ENCODE results near the gene ABCC1.
"Not testable (repeated sequence)": the region's sequence is repeated elsewhere in the genome, so short reads cannot be mapped to it uniquely, and the experiment has no call there.

ABCC1 gene

GRCh38 chr16:15947983-15948509, 1.4 kb upstream of the ABCC1 start:
- no peak for DNase-seq

- DNase-seq, result no peak
These were observed 745 bp upstream of the ABCC1 start for GRCh38 chr16:15948532-15949209.

- peak; percentile 31 for DNase-seq
These were observed 892 bp downstream of the ABCC1 start for GRCh38 chr16:15950161-15950854.

GRCh38 chr16:15950869-15951268, 1.5 kb downstream of the ABCC1 start:
- DNase-seq, result no peak

- DNase-seq, result no peak
These were observed 2.4 kb downstream of the ABCC1 start for GRCh38 chr16:15951852-15952251.

GRCh38 chr16:15952265-15952711, 2.9 kb downstream of the ABCC1 start:
- no peak for DNase-seq

GRCh38 chr16:15953477-15953876, 4.1 kb downstream of the ABCC1 start:
- DNase-seq, result no peak

GRCh38 chr16:15953929-15954813, 4.8 kb downstream of the ABCC1 start:
- no peak for DNase-seq

- no peak for DNase-seq
These were observed 5.4 kb downstream of the ABCC1 start for GRCh38 chr16:15954814-15955151.

- DNase-seq, result no peak
These were observed 6.0 kb downstream of the ABCC1 start for GRCh38 chr16:15955425-15955824.

GRCh38 chr16:15956106-15956505, 6.7 kb downstream of the ABCC1 start:
- DNase-seq, result not testable (repeated sequence)

- DNase-seq, result no peak
These were observed 9.4 kb downstream of the ABCC1 start for GRCh38 chr16:15958703-15959348.

- DNase-seq, result no peak
These were observed 10.9 kb downstream of the ABCC1 start for GRCh38 chr16:15960124-15960971.

GRCh38 chr16:15961060-15961511, 11.7 kb downstream of the ABCC1 start:
- no peak for DNase-seq

- no peak for DNase-seq
These were observed 12.2 kb downstream of the ABCC1 start for GRCh38 chr16:15961571-15962090.

GRCh38 chr16:15963307-15963910, 14.0 kb downstream of the ABCC1 start:
- no peak for DNase-seq

GRCh38 chr16:15966420-15966819, 17.0 kb downstream of the ABCC1 start:
- DNase-seq, result no peak

GRCh38 chr16:15966836-15967546, 17.6 kb downstream of the ABCC1 start:
- DNase-seq, result no peak

- DNase-seq, result no peak
These were observed 18.4 kb downstream of the ABCC1 start for GRCh38 chr16:15967655-15968315.

- DNase-seq, result no peak
These were observed 20.8 kb downstream of the ABCC1 start for GRCh38 chr16:15970202-15970601.
